GM18517 (cell line): ENCODE results near the gene TRIM49B.
"Not testable (repeated sequence)": the region's sequence is repeated elsewhere in the genome, so short reads cannot be mapped to it uniquely, and the experiment has no call there.

ENCODE experiments used
- ATAC-seq: cut with Tn5 transposase; IDR thresholded peaks from one replicate; pipeline ENCODE4 v1.9.1; 2021; ENCODE audit warnings: mild to moderate bottlenecking, moderate library complexity; ENCODE audit not compliant: unreplicated experiment

The TRIM49B gene

DNA sequence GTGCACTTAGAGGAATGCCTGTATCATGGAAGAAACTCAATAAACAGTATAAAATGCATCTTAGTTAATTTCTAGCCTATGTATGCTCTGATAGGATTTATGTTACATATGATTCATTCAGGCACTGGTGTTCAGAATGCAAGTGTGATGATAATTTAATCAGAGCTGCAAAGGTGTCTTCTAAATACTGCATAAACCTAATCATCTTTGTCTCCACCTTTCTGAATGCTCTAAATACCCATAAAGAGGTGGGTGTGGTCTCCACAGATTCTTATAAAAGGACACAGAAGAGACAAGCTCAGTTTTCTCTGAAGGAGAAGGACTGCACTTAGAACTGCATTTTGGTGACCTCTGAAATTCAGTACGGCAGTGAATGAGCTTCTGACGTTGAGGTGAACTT, at the start of gene TRIM49B:
TSS of gene TRIM49B (plus strand) at position 301 of the 400 bp plus-strand sequence. CDS start 2,777 bp downstream, outside the sequence.
- ATAC-seq, result not testable (repeated sequence)

GRCh38 chr11:48983785-48984184, 44.8 kb upstream of the TRIM49B start, which contains the start of gene TRIM51G:
Gene TRIM51G (minus strand): TSS chr11:48983885. CDS start chr11:48981695, 2,190 bp downstream.
- not testable (repeated sequence) for ATAC-seq

- ATAC-seq, result not testable (repeated sequence)
Measured at GRCh38 chr11:49048229-49048628, 19.6 kb downstream of the TRIM49B start.

- not testable (repeated sequence) for ATAC-seq
Measured at GRCh38 chr11:49049821-49050220, 21.2 kb downstream of the TRIM49B start.

GRCh38 chr11:49059012-49059411, 30.4 kb downstream of the TRIM49B start, which contains the start of gene TRIM64C:
Gene TRIM64C (minus strand): TSS chr11:49059112. CDS start chr11:49059112, 0 bp downstream.
- not testable (repeated sequence) for ATAC-seq

- ATAC-seq, result not testable (repeated sequence)
Measured at GRCh38 chr11:49069897-49070296, 41.3 kb downstream of the TRIM49B start.
